NCI-H146 treated with DMSO at 0.1 percent for 48 hours (cell line): ENCODE measurements around the gene TMEM205.

ENCODE experiments used
- DNase-seq: peaks from one replicate; lab custom pipeline; 2025; ENCODE audit not compliant: unreplicated experiment; lab: John Stamatoyannopoulos, UW

Gene TMEM205

DNA sequence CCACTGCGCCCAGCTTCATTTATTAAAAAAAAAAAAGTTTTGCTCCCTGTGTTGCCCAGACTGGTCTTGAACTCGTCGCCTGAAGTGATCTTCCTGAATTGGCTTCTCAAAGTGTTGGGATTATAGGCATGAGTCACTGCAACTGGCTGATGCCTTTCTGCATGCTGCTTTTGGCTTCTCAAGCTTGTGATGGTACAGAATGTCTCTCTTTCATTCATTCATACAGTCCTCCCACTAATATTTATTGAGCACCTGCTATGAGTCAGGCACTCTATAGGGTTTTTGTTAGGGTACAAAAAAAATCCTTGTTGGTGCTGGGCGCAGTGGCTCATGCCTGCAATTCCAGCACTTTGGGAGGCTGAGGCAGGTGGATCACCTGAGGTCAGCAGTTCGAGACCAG, 41.1 kb downstream of the TMEM205 start:
- DNase-seq: no peak

GRCh38 chr19:11300811-11301120, 45.3 kb downstream of the TMEM205 start:
- DNase-seq: no peak

GRCh38 chr19:11299946-11300810, 45.9 kb downstream of the TMEM205 start:
- DNase-seq: no peak

GRCh38 chr19:11296264-11296663, 49.8 kb downstream of the TMEM205 start:
- DNase-seq: no peak

DNA sequence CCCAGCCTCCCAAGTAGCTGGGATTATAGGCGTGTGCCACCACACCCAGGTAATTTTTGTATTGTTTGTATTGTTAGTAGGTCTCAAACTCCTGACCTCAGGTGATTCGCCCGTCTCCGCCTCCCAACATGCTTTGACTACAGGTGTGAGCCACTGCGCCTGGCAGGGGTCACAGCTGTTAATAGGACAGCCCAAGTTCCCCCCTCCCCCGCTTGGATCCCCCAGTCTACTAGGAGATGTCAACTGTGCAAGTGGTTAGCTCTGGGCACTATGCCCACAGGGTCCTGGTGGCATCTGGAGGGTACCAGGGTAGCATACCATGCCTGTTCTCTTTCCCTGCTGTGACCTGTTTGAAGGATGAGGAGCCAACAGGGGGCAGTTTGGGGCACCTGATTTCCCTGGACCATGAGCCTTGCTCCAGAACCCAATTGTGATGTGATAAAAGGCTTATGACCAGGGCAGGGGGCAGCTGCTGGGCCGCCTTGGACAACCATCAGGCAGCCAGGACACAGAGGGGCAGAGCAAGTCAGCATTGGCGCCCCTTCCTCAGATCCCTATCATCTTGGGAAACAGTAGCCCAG, 50.3 kb downstream of the TMEM205 start, which contains the start of gene TSPAN16:
TSPAN16 (plus strand) TSS at position 496 of the 581 bp plus-strand sequence. CDS start 138 bp downstream, outside the sequence.
- no peak for DNase-seq

GRCh38 chr19:11295180-11295579, 50.9 kb downstream of the TMEM205 start:
- no peak for DNase-seq

DNA sequence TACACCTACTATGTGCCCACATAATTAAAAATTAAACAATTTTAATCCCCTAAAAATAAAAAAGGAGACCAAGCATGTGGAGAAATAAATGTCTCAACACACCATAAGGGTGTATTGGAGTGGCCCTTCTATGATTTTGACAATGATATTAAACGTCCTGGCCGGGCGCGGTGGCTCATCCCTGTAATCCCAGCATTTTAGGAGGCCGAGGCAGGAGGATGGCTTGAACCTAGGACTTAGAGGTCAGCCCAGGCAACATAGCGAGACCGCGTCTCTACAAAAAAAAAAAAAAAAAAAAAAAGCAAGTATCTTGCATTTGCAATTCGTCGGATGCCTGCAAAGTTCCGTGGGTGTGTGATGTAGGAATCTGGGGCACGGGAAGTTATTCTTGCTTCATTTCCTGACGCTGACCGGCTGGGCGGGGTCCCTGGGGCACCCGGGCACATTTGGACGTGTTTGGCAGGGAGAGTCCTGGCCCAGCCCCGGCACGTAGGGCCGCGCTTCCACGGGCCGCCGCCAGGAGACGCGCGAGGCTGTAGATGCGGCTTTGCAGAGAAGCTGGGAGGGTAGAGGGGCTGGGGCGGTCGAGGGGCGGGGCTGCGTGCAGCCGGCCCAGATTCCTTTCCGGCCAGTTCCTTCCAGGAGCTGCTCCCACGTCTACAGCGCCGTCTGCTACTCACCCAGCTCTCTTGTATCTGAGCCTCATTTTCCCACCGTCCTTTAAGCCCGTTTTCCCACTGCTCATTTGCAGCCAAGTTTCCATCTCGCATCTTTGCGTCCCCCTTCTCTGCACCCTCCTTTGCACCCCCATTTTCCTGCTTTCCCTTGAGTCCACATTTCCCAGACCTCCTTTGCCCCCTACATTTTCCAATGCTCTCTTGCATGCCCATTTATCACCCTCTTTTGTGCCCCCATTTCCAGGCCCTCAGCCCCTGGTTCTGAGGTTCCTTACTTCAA, 52.4 kb downstream of the TMEM205 start:
- DNase-seq: peak; percentile 82
